IMR-90 (cell line): ENCODE data around the gene GRIK3. TPM values are rescaled to one million over a fixed set of nuclear protein-coding genes. Genes with fewer than 3 reads are reported as not detected.

Source experiments
- ATAC-seq: fragments of 200-7000 bp; cut with Tn5 transposase; 2 replicates; pipeline ENCODE4 v1.9.1; 2020; ENCODE audit warnings: low read depth, mild to moderate bottlenecking, moderate library complexity
- BruUV-seq: library from RNA; stranded (reverse); fragments of 400-500 nt; replicated peaks from 2 replicates; lab custom pipeline; 2021; lab: Mats Ljungman, UMichigan
- CTCF ChIA-PET: fragments of 300-600 bp; formaldehyde crosslinking; extraction: SDS; loops from one replicate; lab custom pipeline; 2021; ENCODE audit warnings: antibody characterized with exemption; lab: Yijun Ruan, JAX
- POLR2A ChIA-PET: fragments of 300-600 bp; sonication (Branson Sonifier 250); formaldehyde crosslinking; loops from one replicate; lab custom pipeline; 2022; ENCODE audit warnings: antibody characterized with exemption; ENCODE audit not compliant: unreplicated experiment; lab: Charles Lee
- DNase-seq: peaks from one replicate; pipeline ENCODE4 v3.0.0; 2013
- H2AFZ ChIP-seq: replicated peaks from 2 replicates; pipeline ENCODE3; 2013; ENCODE audit warnings: low read length, mild to moderate bottlenecking; ENCODE audit not compliant: poor library complexity
- H2AK5ac ChIP-seq: 2 replicates; pipeline ENCODE4 v1.6.1; 2013; ENCODE audit warnings: low read depth, low read length, inconsistent platforms
- H2AK9ac ChIP-seq: replicated peaks from 2 replicates; pipeline ENCODE3; 2013; ENCODE audit warnings: mild to moderate bottlenecking, low read depth, low read length, moderate library complexity; ENCODE audit not compliant: poor library complexity
- H2BK120ac ChIP-seq: 2 replicates; pipeline ENCODE4 v1.6.1; 2013; ENCODE audit warnings: low read depth, low read length, inconsistent platforms
- H2BK15ac ChIP-seq: 3 replicates; pipeline ENCODE4 v1.6.1; 2013; ENCODE audit warnings: low read depth, low read length, inconsistent platforms
- H2BK20ac ChIP-seq: 2 replicates; pipeline ENCODE4 v1.6.1; 2013; ENCODE audit warnings: low read depth, mild to moderate bottlenecking, inconsistent platforms, low read length, moderate library complexity
- H2BK5ac ChIP-seq: 2 replicates; pipeline ENCODE4 v1.6.1; 2013; ENCODE audit warnings: mild to moderate bottlenecking, low read depth, low read length, inconsistent platforms; ENCODE audit not compliant: poor library complexity, severe bottlenecking
- H3K14ac ChIP-seq: replicated peaks from 2 replicates; pipeline ENCODE4 v1.6.1; 2013; ENCODE audit warnings: low read depth, low read length, inconsistent platforms
- H3K18ac ChIP-seq: 2 replicates; pipeline ENCODE4 v1.6.1; 2013; ENCODE audit warnings: low read depth, low read length, control low read depth
- H3K23ac ChIP-seq: 2 replicates; pipeline ENCODE4 v1.6.1; 2013; ENCODE audit warnings: low read depth, low read length, inconsistent platforms
- H3K27ac ChIP-seq: 2 replicates; pipeline ENCODE4 v1.5.1; 2013; ENCODE audit warnings: mild to moderate bottlenecking, control low read depth, low read length; ENCODE audit not compliant: insufficient read depth
- H3K27me3 ChIP-seq: 2 replicates; pipeline ENCODE4 v1.6.1; 2013; ENCODE audit warnings: low read length; ENCODE audit not compliant: control insufficient read depth, insufficient read depth
- H3K36me3 ChIP-seq: 2 replicates; pipeline ENCODE4 v1.6.1; 2013; ENCODE audit warnings: low read length, mixed read lengths; ENCODE audit not compliant: control insufficient read depth, insufficient read depth
- H3K4ac ChIP-seq: 2 replicates; pipeline ENCODE4 v1.6.1; 2013; ENCODE audit warnings: low read depth, low read length, inconsistent platforms
- H3K4me1 ChIP-seq: 2 replicates; pipeline ENCODE4 v1.6.1; 2013; ENCODE audit warnings: low read length, mixed read lengths; ENCODE audit not compliant: control insufficient read depth, insufficient read depth
- H3K4me2 ChIP-seq: 2 replicates; pipeline ENCODE4 v1.6.1; 2013; ENCODE audit warnings: low read depth, mild to moderate bottlenecking, control low read depth, low read length, moderate library complexity
- H3K4me3 ChIP-seq: 2 replicates; pipeline ENCODE4 v1.5.1; 2013; ENCODE audit warnings: low read depth, mild to moderate bottlenecking, control low read depth, low read length, moderate library complexity; ENCODE audit not compliant: insufficient read depth
- H3K56ac ChIP-seq: 2 replicates; pipeline ENCODE4 v1.6.1; 2013; ENCODE audit warnings: low read length, inconsistent platforms; ENCODE audit not compliant: insufficient read depth; ENCODE audit errors: extremely low read depth
- H3K79me1 ChIP-seq, 2 experiments: 2 replicates each; pipeline ENCODE4 v1.6.1; 2013; ENCODE audit warnings: low read length in 2 of 2, inconsistent platforms in 1 of 2, low read depth in 1 of 2
- H3K9ac ChIP-seq: 2 replicates; pipeline ENCODE4 v1.6.1; 2013; ENCODE audit warnings: low read depth, low read length, control low read depth
- H3K9me1 ChIP-seq: 2 replicates; pipeline ENCODE4 v1.6.1; 2013; ENCODE audit warnings: low read length, inconsistent platforms; ENCODE audit not compliant: insufficient read depth
- H3K9me3 ChIP-seq: 2 replicates; pipeline ENCODE4 v1.6.1; 2013; ENCODE audit warnings: low read length; ENCODE audit not compliant: control insufficient read depth, insufficient read depth
- H4K20me1 ChIP-seq: 2 replicates; pipeline ENCODE4 v1.6.1; 2013; ENCODE audit warnings: low read length, inconsistent platforms; ENCODE audit not compliant: insufficient read depth
- H4K5ac ChIP-seq: 2 replicates; pipeline ENCODE4 v1.6.1; 2013; ENCODE audit warnings: mild to moderate bottlenecking, low read depth, low read length, control low read depth
- H4K8ac ChIP-seq, 2 experiments: 2 replicates each; pipeline ENCODE4 v1.6.1; 2013; ENCODE audit warnings: low read depth in 2 of 2, low read length in 2 of 2, control low read depth in 1 of 2, inconsistent platforms in 1 of 2
- H4K91ac ChIP-seq: 2 replicates; pipeline ENCODE4 v1.6.1; 2013; ENCODE audit warnings: low read depth, low read length, inconsistent platforms; ENCODE audit not compliant: insufficient read depth
- BHLHE40 ChIP-seq: fragments of 150-350 bp; IDR thresholded peaks from 2 replicates; pipeline ENCODE4 v1.6.1; 2016; ENCODE audit warnings: mild to moderate bottlenecking, low read depth, low read length
- CHD1 ChIP-seq: IDR thresholded peaks from 2 replicates; pipeline ENCODE4 v1.6.1; 2012; ENCODE audit warnings: low read depth, low read length, improper control_type of control experiment
- CTCF ChIP-seq: conservative IDR thresholded peaks from 2 replicates; pipeline ENCODE4 v1.5.1; 2012; ENCODE audit warnings: mild to moderate bottlenecking, low read depth, low read length, improper control_type of control experiment
- ELK1 ChIP-seq: fragments of 150-350 bp; IDR thresholded peaks from 2 replicates; pipeline ENCODE4 v1.6.1; 2016; ENCODE audit warnings: low read depth, mild to moderate bottlenecking, low read length, moderate library complexity, borderline replicate concordance
- MAFK ChIP-seq: IDR thresholded peaks from 2 replicates; pipeline ENCODE4 v1.6.1; 2012; ENCODE audit warnings: low read depth, low read length, improper control_type of control experiment
- MAZ ChIP-seq: IDR thresholded peaks from 2 replicates; pipeline ENCODE4 v1.6.1; 2012; ENCODE audit warnings: low read depth, mild to moderate bottlenecking, low read length, improper control_type of control experiment, moderate library complexity, borderline replicate concordance
- MXI1 ChIP-seq: IDR thresholded peaks from 2 replicates; pipeline ENCODE4 v1.6.1; 2012; ENCODE audit warnings: low read depth, mild to moderate bottlenecking, low read length, moderate library complexity, borderline replicate concordance
- NFE2L2 ChIP-seq: fragments of 150-350 bp; IDR thresholded peaks from 2 replicates; pipeline ENCODE4 v1.6.1; 2016; ENCODE audit warnings: low read depth, mild to moderate bottlenecking, low read length
- RAD21 ChIP-seq: IDR thresholded peaks from 2 replicates; pipeline ENCODE4 v1.6.1; 2012; ENCODE audit warnings: low read length, improper control_type of control experiment
- RFX5 ChIP-seq: IDR thresholded peaks from 2 replicates; pipeline ENCODE4 v1.8.0; 2012; ENCODE audit warnings: low read depth, mild to moderate bottlenecking, low read length, moderate library complexity
- SMC3 ChIP-seq: fragments of 150-350 bp; IDR thresholded peaks from 2 replicates; pipeline ENCODE4 v1.6.1; 2016; ENCODE audit warnings: low read depth, mild to moderate bottlenecking, antibody characterized with exemption, low read length, moderate library complexity
- WGBS, 2 experiments: methylation state at CpG; one replicate each; pipeline versions ENCODE4 v1.1.5 to v1.1.7; 2013; ENCODE audit warnings: missing lambda C conversion rate in 2 of 2; ENCODE audit not compliant: insufficient read length in 1 of 2; ENCODE audit errors: extremely low coverage in 2 of 2; 5-methylcytosine and 5-hydroxymethylcytosine counted together
- dilution Hi-C: fragments of 300-500 bp; cut with HindIII; formaldehyde crosslinking; loops from one replicate; pipeline ENCODE4 v1.14.3; 2018; ENCODE audit warnings: low sequenced_read_pairs; ENCODE audit not compliant: unreplicated experiment
- in situ Hi-C: fragments of 300-500 bp; cut with MboI; formaldehyde crosslinking; loops from 3 replicates; pipeline ENCODE4 v1.14.3; 2019; ENCODE audit warnings: low sequenced_read_pairs, inconsistent platforms, mixed read lengths
- intact Hi-C: fragments of 100-400 bp; cut with micrococcal nuclease; formaldehyde crosslinking; loops from 2 replicates; pipeline ENCODE4 v1.10.0; 2022
- polyA plus RNA-seq, 3 experiments: library from polyadenylated mRNA; depleted of rRNA; stranded (reverse); fragments of >200 nt; gene quantifications; 2 replicates each; pipeline ENCODE4 v1.2.3, GENCODE V29; 2012; ENCODE audit warnings: low replicate concordance in 1 of 3
- total RNA-seq: library from RNA; depleted of rRNA; stranded (reverse); fragments of >200 nt; gene quantifications from 2 replicates; pipeline ENCODE4 v1.2.3, GENCODE V29; 2012

Gene GRIK3
- total and polyA plus RNA-seq, 2 of the 4 experiments (the other 2 are of a cell fraction): not detected

GRCh38 chr1:36796733-36797132, 237.6 kb downstream of the GRIK3 start:
- DNase-seq: no peak
- POLR2A ChIA-PET: no interaction called here

More at GRCh38 chr1:36796733-36797132, 237.6 kb downstream of the GRIK3 start:
- no TSS peak for BruUV-seq
- CTCF ChIA-PET: no interaction called here
- Histone ChIP-seq H3K79me1 (no peaks in the 10 kb centered on the region), H3K4me1 (no peaks in the 10 kb centered on the region), H2AFZ (no peak overlapping the region), H3K4ac (no peak overlapping the region), H3K27me3 (no peaks in the 10 kb centered on the region), H4K8ac (no peak overlapping the region), H2BK5ac (no peak overlapping the region), H3K9me3 (no peaks in the 10 kb centered on the region), H2AK5ac (no peak overlapping the region), H4K91ac (no peak overlapping the region), H3K4me2 (no peak overlapping the region), H3K9ac (no peak overlapping the region), H3K56ac (no peak overlapping the region), H2BK15ac (no peak overlapping the region), H3K23ac (no peak overlapping the region), H3K36me3 (no peaks in the 10 kb centered on the region), H4K20me1 (no peaks in the 10 kb centered on the region), H4K5ac (no peak overlapping the region), H2BK120ac (no peak overlapping the region), H3K14ac (no peak overlapping the region), H2AK9ac (no peak overlapping the region), H2BK20ac (no peak overlapping the region), H3K4me3 (no peak overlapping the region), H3K27ac (no peak overlapping the region), H3K18ac (no peak overlapping the region), H3K9me1 (no peaks in the 10 kb centered on the region)
- in situ Hi-C loops (no loop called here), dilution Hi-C loops (no loop called here), intact Hi-C loops (no loop called here)
- ATAC-seq: no peak
- WGBS, 2 experiments: 23% methylated on average over 4 of the region's 5 CpGs; no CpG with 5 or more reads in 1 of the 2 experiments
- TF ChIP-seq RAD21 (no peak), MAZ (no peak), NFE2L2 (no peak), MXI1 (no peak), BHLHE40 (no peak), MAFK (no peak), CHD1 (no peak), CTCF (no peak), RFX5 (no peak), ELK1 (no peak), SMC3 (no peak)
